ENCODE measurements around the gene SERPINA5. TPM values are rescaled to one million over a fixed set of nuclear protein-coding genes. Genes with fewer than 3 reads are reported as not detected.

SERPINA5 gene
- total RNA-seq, 4 donors from 2014 or later = 0.32 to 37.6 (median 1.5) TPM; not detected in 1

- peak; percentile 57 to 78 (median 77) for TF ChIP-seq POLR2AphosphoS5 (IDR thresholded peaks at IDR 0.05)
- peak; percentile 91 for TF ChIP-seq EP300 (IDR thresholded peaks at IDR 0.05; ENCODE audit: low read depth)
- TF ChIP-seq CTCF (IDR thresholded peaks at IDR 0.05) = no peak
- TF ChIP-seq POLR2A (IDR thresholded peaks at IDR 0.05) = no peak
- Histone ChIP-seq H3K36me3 (no peaks in the 10 kb centered on the region), H3K27ac (peak overlapping the region; percentile 73 to 78 (median 76)), H3K9me3 (no peaks in the 10 kb centered on the region), H3K27me3 (no peaks in the 10 kb centered on the region), H3K4me3 (no peak overlapping the region), H3K4me1 (peaks cover 14 to 37% (median 19%) of the 10 kb centered on the region in 4 donors)
- WGBS, 2 donors (ENCODE audit: low coverage in 1 of 2) = 45% methylated on average over 11 of the region's 11 CpGs; no CpG with 5 or more reads in 1 of the 2 donors
- in situ Hi-C loops (cut with MboI; ENCODE audit: low pct_ligation_motif_present in 1 of 4, low pct_unique_long_range_greater_than_20kb in 1 of 4, low sequenced_read_pairs in 3 of 4) (no loop called here), intact Hi-C loops (cut with DNase I; ENCODE audit: low total_unique reads) (loop anchor here (5.0 kb wide), 1 partner anchor 512 kb away; no protein-coding TSS in a partner anchor)
- DNase-seq = peak; percentile 76
Observed at GRCh38 chr14:94598816-94599655, 17.8 kb downstream of the SERPINA5 start.

- in situ Hi-C loops (cut with MboI; ENCODE audit: low pct_ligation_motif_present in 1 of 4, low pct_unique_long_range_greater_than_20kb in 1 of 4, low sequenced_read_pairs in 3 of 4) = no loop called here
- Histone ChIP-seq H3K4me3 (no peak overlapping the region), H3K27ac (peak overlapping the region; percentile 73 to 78 (median 76)), H3K36me3 (no peaks in the 10 kb centered on the region), H3K9me3 (no peaks in the 10 kb centered on the region), H3K4me1 (peaks cover 14 to 37% (median 19%) of the 10 kb centered on the region in 4 donors), H3K27me3 (no peaks in the 10 kb centered on the region)
- intact Hi-C loops (cut with DNase I; ENCODE audit: low total_unique reads) = loop anchor here (5.0 kb wide), 1 partner anchor 512 kb away; no protein-coding TSS in a partner anchor
- no peak for DNase-seq
- WGBS, 2 donors (ENCODE audit: low coverage in 1 of 2) = 23 to 68% methylated on average over 2 to 3 of the region's 3 CpGs
- TF ChIP-seq POLR2AphosphoS5 (IDR thresholded peaks at IDR 0.05) (no peak), CTCF (IDR thresholded peaks at IDR 0.05) (peak in 2 of 5 experiments; percentile 27 to 31), POLR2A (IDR thresholded peaks at IDR 0.05) (no peak)
Observed at GRCh38 chr14:94599656-94600004, 18.4 kb downstream of the SERPINA5 start.

- intact Hi-C loops (cut with DNase I; ENCODE audit: low total_unique reads) = no loop called here
- in situ Hi-C loops (cut with MboI; ENCODE audit: low pct_ligation_motif_present in 1 of 4, low pct_unique_long_range_greater_than_20kb in 1 of 4, low sequenced_read_pairs in 3 of 4) = no loop called here
Observed at GRCh38 chr14:94600148-94600545, 18.9 kb downstream of the SERPINA5 start.

More at GRCh38 chr14:94600148-94600545, 18.9 kb downstream of the SERPINA5 start:
- Histone ChIP-seq H3K27ac (peak overlapping the region; percentile 73 to 78 (median 76)), H3K4me1 (peaks cover 14 to 37% (median 19%) of the 10 kb centered on the region in 4 donors), H3K9me3 (no peaks in the 10 kb centered on the region), H3K36me3 (no peaks in the 10 kb centered on the region), H3K4me3 (no peak overlapping the region), H3K27me3 (no peaks in the 10 kb centered on the region)
- no peak for DNase-seq
- WGBS, 2 donors (ENCODE audit: low coverage in 1 of 2) = 89% methylated on average over 3 to 11 of the region's 11 CpGs
- TF ChIP-seq POLR2A (IDR thresholded peaks at IDR 0.05) (no peak), CTCF (IDR thresholded peaks at IDR 0.05) (no peak), EP300 (IDR thresholded peaks at IDR 0.05; ENCODE audit: low read depth) (no peak), POLR2AphosphoS5 (IDR thresholded peaks at IDR 0.05) (no peak)
